CD4-positive, alpha-beta T cell treated with Interleukin-21 for 1 hour (primary cell): ENCODE results near the gene NEFH.
A peak's percentile ranks its signal among the peaks of the same experiment; 100 is the strongest.

ENCODE experiments used
- DNase-seq: peaks from one replicate; pipeline ENCODE4 v3.0.0-alpha.2; 2020

NEFH gene

GRCh38 chr22:29503811-29504372 lies 23.9 kb downstream of the NEFH start:
- no peak for DNase-seq

- no peak for DNase-seq
Observed at GRCh38 chr22:29509298-29509697, 29.3 kb downstream of the NEFH start.

- no peak for DNase-seq
Observed at GRCh38 chr22:29509815-29510214, 29.8 kb downstream of the NEFH start.

- no peak for DNase-seq
Observed at GRCh38 chr22:29510542-29510941, 30.5 kb downstream of the NEFH start.

GRCh38 chr22:29511126-29511862 lies 31.3 kb downstream of the NEFH start:
- DNase-seq: no peak

- DNase-seq: no peak
Observed at GRCh38 chr22:29512031-29512430, 32.0 kb downstream of the NEFH start.

- DNase-seq: no peak
Observed at GRCh38 chr22:29517215-29517908, 37.3 kb downstream of the NEFH start.

GRCh38 chr22:29518427-29518826 lies 38.4 kb downstream of the NEFH start:
- no peak for DNase-seq

GRCh38 chr22:29519996-29520395 lies 40.0 kb downstream of the NEFH start:
- no peak for DNase-seq

- DNase-seq: no peak
Observed at GRCh38 chr22:29520851-29521250, 40.8 kb downstream of the NEFH start.

- DNase-seq: no peak
Observed at GRCh38 chr22:29521526-29521925, 41.5 kb downstream of the NEFH start.

- DNase-seq: no peak
Observed at GRCh38 chr22:29523761-29524160, 43.7 kb downstream of the NEFH start.

- DNase-seq: peak; percentile 18
Observed at GRCh38 chr22:29524442-29525191, 44.6 kb downstream of the NEFH start.

- DNase-seq: no peak
Observed at GRCh38 chr22:29528144-29528543, 48.1 kb downstream of the NEFH start.

- DNase-seq: no peak
Observed at GRCh38 chr22:29530716-29531115, 50.7 kb downstream of the NEFH start.

GRCh38 chr22:29531419-29531818 lies 51.4 kb downstream of the NEFH start:
- no peak for DNase-seq

- no peak for DNase-seq
Observed at GRCh38 chr22:29536411-29536810, 56.4 kb downstream of the NEFH start.

- no peak for DNase-seq
Observed at GRCh38 chr22:29539105-29539504, 59.1 kb downstream of the NEFH start.
